ENCODE data around the gene RAB26. TPM values are rescaled to one million over a fixed set of nuclear protein-coding genes. Genes with fewer than 3 reads are reported as not detected.

RAB26 gene
- total RNA-seq, 1 donor from 2014 or later = 0.43 TPM

DNA sequence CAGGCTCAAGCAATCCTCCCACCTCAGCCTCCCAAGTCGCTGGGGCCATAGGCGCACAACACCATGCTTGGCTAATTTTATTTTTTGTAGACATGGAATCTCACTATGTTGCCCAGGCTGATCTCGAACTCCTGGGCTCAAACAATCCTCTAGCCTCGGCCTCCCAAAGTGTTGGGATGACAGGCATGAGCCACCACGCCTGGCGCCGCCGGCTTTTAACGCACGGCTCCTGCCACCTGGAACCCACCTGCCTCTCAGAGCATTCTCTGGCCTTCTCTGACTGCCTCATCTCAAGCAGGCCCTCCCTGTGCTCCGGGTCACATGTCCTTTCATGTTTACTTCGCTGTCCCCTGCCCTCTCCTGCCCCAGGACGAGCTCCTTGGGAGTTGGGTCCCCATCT, 37.6 kb downstream of the RAB26 start:
- ATAC-seq (ENCODE audit: poor library complexity) (no peak), DNase-seq (no peak)
- intact Hi-C loops (cut with DNase I) = loop anchor here (10.0 kb wide), 1 partner anchor 59 kb away; no protein-coding TSS in a partner anchor

DNA sequence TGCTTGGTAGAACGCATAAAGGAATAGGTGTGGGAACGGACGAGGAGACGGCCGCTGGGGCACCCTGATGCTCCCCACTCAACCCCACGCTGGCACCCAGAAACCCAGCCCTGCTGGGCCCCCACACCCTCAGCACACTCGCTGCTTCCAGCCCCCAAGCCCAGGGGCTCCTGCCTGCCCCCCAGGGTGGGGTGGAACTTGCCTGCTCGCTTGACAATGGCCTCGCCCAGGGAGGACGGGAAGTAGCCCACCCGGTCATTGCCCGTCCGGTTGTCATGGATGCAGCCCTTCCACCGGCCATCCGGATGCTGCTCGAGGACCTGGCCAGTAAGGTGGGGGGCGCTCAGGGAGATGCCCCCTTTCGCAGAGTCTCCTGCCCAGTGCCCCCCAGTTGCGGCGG, 38.1 kb downstream of the RAB26 start:
- ATAC-seq (ENCODE audit: poor library complexity) (no peak), DNase-seq (no peak)
- intact Hi-C loops (cut with DNase I) = loop anchor here (10.0 kb wide), 1 partner anchor 58 kb away; no protein-coding TSS in a partner anchor

- ATAC-seq (ENCODE audit: poor library complexity) = no peak
- intact Hi-C loops (cut with DNase I) = loop anchor here (10.0 kb wide), 1 partner anchor 58 kb away; no protein-coding TSS in a partner anchor
- no peak for DNase-seq
Measured at GRCh38 chr16:2187212-2187611, 38.8 kb downstream of the RAB26 start.

DNA sequence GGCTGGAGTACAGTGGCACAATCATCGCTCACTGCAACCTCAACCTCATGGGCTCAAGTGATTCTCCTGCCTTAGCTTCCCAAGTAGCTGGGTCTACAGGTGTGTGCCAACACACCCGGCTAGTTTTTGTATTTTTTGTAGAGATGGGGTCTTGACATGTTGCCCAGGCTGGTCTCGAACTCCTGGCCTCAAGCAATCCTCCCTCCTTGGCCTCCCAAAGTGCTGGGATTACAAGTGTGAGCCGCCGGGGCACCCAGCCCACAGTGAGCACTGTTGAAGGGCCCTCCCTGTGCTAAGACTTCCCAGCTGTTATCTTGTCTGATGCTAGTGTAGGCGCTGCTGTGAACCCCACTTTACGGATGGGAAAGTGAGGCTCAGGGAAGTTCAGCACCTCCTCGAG, 40.0 kb downstream of the RAB26 start:
- intact Hi-C loops (cut with DNase I) = loop anchor here (10.0 kb wide), 1 partner anchor 56 kb away; no protein-coding TSS in a partner anchor
- ATAC-seq (ENCODE audit: poor library complexity) (no peak), DNase-seq (no peak)

DNA sequence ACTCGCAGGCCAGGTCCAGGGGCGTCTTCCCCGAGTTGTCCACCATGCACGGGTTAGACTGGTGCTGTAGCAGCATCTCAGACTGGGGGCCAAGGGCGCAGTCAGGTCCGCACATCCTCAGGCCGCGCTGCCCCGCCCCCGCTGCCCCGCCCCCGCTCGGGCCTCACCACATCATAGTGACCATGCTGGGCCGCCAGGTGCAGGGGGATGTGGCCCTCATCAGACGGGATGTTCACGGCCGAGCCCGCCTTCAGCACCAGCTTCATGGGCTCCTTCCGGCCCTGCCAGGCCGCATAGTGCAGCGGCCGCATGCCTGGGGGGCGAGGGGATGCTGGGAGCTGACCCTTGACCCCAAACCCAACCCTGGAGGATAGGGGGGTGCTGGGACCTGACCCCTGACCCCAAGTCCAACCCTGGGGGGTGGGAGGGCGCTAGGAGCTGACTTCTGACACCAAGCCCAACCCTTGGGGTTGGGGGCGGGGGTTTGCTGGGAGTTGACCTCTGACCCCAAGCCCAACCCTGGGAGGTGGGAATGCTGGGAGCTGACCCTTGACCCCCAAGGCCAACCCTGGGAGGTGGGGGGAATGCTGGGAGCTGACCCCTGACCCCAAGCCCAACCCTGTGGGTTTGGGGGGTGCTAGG, 40.9 kb downstream of the RAB26 start:
- intact Hi-C loops (cut with DNase I) = loop anchor here (10.0 kb wide), 1 partner anchor 55 kb away; no protein-coding TSS in a partner anchor
- DNase-seq (no peak), ATAC-seq (ENCODE audit: poor library complexity) (no peak)

- intact Hi-C loops (cut with DNase I) = no loop called here
- DNase-seq (no peak), ATAC-seq (ENCODE audit: poor library complexity) (no peak)
Measured at GRCh38 chr16:2190002-2190658, 41.7 kb downstream of the RAB26 start.

DNA sequence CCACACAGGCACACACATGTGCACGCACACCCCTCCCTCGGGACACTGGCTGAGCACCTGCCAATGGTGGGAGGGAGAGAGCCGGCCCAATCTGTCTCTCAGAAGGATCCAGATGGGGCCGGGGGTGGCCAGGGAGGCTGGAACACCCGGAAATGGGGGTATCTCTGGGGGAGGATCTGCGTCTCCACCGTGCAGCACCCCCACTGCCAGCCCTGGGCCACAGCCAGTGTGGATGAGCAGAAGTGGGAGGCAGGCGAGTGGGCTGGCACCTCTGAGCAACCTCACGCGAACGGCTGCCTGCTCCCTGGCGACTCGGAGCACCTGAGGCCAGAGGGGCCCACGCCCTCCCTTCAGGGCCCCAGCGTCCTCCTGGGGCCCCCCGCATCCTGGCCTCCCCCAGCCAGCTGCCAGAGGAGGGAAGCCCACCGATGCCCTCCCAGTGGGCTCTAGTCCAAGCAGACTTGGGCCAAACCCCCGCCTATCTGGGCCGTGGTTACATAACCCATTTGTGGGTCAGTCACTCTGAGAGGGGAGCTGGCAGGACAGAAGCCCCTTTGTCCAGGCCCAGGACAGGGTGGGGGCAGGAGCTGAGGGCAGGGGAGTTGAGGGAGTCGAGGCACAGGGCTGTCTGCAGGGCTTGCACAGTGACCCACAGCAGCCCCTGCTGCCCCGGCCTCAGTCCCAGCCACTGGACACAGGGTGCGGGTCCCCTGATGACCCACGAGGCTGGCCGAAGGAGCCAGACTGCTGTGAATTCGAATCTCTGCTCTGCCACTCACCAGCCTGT, 42.4 kb downstream of the RAB26 start:
- ATAC-seq (ENCODE audit: poor library complexity) (peak; percentile 4), DNase-seq (no peak)
- intact Hi-C loops (cut with DNase I) = no loop called here

GRCh38 chr16:2191446-2191706, 43.0 kb downstream of the RAB26 start:
- ATAC-seq (ENCODE audit: poor library complexity) = peak; percentile 30
- intact Hi-C loops (cut with DNase I) = no loop called here
- peak; percentile 58 for DNase-seq

DNA sequence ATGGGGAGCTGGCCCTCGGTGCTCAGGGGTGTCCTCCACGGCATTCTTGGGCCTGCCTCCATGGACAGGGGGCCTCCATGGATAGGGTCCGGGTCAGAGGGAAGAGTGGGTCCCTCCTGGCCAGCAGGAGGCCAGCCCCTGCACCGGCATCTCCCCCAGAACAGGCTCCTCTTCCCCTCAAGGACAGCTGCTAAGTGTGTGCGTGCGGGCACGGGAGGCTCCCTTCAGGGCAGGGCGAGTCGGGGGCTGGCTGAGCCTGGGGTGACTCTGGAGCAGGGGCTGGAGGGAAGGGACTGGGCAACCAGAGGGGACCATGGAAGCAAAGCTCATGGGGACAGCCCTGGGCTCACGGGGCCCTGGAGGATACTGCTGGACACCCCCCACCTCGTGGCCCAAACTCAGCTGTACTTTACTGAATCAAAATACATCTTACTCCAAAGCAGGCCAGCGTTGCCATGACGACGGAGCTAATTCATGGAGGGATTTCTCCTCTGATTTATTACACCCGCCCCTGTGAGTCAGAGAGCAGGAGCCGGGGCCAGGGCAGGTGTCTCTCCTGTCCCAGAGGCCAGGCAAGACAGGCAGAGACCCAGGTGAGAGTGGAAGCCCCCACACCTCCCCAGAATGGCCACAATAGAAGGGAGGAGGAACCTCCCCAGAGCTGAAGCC, 45.9 kb downstream of the RAB26 start:
- ATAC-seq (ENCODE audit: poor library complexity) (no peak), DNase-seq (no peak)

DNA sequence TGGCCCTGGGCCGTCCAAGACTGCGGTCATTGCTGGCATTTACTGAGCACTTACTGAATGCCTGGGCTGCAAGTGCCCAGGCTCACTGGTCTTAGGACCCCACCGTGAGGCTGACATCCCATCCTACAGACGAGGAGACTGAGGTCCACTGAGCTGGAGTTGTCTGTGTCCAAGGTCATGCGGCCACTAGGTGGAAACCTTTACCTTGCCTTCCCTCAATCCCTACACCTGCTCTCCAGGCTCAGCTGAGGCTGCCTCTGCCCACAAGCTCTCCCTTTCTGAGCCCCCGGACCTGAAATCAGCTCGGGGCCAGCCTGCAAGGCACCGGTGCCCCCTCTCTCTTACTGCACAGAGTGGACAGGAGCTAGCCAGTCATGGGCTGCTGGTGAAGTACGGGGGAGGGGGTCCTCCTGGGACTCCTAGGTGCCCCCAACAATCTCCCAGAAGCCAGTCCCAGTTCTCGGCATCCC, 46.5 kb downstream of the RAB26 start:
- intact Hi-C loops (cut with DNase I) = no loop called here
- peak; percentile 59 for ATAC-seq (ENCODE audit: poor library complexity)

More for the DNA sequence above, 45.9 kb downstream of the RAB26 start:
- intact Hi-C loops (cut with DNase I) = no loop called here

DNA sequence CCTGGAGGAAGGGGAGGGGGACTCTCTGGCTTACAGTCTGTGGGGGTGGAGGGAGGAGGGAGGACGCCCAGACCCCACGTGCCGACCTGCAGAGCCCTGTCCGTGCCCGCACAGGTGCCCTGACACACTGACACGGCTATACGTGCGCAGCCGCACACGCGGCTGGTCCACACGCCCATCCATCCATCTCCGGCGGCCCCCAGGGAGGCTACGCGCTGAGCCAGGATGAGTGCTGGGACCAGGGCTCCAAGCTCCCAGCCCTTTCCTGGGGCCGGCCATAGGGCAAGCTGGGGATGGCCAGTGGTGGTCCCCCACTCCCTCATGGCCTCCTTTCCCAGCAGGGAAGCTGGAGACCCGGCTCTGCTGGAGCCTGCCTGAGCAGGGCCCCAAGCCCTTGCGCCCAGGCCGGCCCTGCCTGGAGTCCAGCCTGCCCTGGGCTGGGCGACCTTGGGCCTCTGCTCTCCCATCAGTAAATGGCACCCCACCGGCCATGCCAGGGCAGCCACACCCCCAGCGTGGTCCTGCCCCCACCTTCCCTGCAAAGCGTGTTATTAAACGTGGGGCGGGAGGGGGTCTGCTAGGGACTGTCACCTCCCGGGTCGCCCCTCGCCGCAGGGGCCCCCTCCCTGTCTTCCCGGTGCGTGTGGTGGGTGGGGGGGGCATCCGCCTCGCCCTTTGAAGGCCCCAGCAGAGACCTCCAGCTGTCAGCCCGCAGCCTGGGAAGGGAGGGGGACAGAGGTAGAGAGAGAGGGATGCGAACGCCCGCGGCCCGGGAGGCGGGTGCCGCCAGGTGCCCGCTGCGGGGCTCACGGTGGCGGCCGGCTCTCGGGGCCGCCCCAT, 47.1 kb downstream of the RAB26 start:
- ATAC-seq (ENCODE audit: poor library complexity) (no peak), DNase-seq (no peak)
- intact Hi-C loops (cut with DNase I) = no loop called here

More for the DNA sequence above, 46.5 kb downstream of the RAB26 start:
- no peak for DNase-seq

- peak; percentile 21 for ATAC-seq (ENCODE audit: poor library complexity)
- no peak for DNase-seq
- intact Hi-C loops (cut with DNase I) = no loop called here
Measured at GRCh38 chr16:2196162-2196980, 47.9 kb downstream of the RAB26 start, which contains the start of gene CASKIN1. Gene CASKIN1 (minus strand): TSS chr16:2196605. CDS start chr16:2196432, 173 bp downstream.

- ATAC-seq (ENCODE audit: poor library complexity) (no peak), DNase-seq (no peak)
- intact Hi-C loops (cut with DNase I) = no loop called here
Measured at GRCh38 chr16:2196981-2197511, 48.6 kb downstream of the RAB26 start.

DNA sequence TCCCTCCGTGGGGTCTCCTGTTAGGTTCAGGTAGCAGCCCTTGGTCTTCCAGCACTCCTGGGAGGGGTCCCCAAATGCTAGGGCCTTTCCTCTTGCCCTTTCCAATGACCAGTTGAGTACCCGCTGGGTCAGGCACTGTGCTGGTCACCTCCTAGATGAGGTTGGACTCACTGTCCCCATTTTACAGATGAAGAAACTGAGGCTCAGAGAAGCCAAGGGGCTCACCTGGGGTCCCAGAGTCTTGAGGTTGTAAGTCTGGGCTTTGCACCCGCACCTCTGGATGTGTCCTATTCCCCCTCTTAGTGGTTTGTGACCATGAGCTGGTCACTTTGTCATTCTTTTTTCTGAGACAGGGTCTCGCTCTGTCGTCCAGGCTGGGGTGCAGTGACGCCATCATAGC, 49.3 kb downstream of the RAB26 start:
- no peak for DNase-seq
- intact Hi-C loops (cut with DNase I) = no loop called here
- ATAC-seq (ENCODE audit: poor library complexity) = no peak

DNA sequence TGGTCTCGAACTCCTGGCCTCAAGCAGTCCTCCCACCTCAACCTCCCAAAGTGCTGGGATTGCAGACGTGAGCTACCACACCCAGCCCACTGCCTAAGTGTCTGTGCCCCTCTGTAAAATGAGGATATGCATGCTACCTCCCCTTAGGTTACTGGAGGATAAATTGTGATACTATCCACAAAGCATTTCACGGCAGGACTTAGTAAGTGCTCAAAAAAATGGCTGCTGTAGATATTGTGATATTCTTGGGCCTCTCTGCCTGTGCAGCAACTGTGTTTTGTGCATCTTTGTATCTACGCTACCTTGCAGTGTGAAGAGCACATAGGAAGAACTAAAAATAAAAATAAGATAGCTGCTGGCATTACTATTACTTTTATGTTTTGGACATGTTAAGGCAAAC, 49.9 kb downstream of the RAB26 start:
- ATAC-seq (ENCODE audit: poor library complexity) (no peak), DNase-seq (no peak)
- intact Hi-C loops (cut with DNase I) = no loop called here

GRCh38 chr16:2199095-2199494, 50.7 kb downstream of the RAB26 start:
- ATAC-seq (ENCODE audit: poor library complexity) = no peak
- intact Hi-C loops (cut with DNase I) = no loop called here
- no peak for DNase-seq

DNA sequence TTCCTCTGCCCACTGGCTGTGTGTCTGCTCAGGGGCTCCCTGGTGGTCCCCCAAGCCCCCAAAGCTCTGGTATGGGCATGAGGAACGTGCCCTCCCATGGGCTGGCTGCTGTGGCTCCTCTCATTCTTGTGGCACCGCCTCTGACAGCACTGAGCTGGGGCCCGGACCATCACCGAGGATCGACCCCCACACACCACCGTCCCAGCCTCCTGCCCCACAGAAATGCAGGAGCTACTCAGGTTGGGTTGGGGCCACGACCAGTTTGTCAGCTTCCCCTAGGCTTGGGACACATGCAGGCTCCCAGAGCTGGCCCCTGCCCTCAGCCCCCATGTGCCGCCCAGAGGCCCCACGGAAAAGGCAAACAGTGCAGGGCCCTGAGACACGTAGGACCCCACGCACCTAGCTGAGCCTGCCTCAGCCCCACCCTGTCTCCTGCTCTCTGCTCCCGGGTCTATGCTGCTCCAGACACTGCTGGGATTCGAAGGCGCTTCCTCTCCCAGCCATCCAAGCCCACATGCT, 51.3 kb downstream of the RAB26 start:
- no peak for ATAC-seq (ENCODE audit: poor library complexity)
- intact Hi-C loops (cut with DNase I) = no loop called here
- no peak for DNase-seq
